GM20000 (cell line): Measurements from ENCODE around the gene NEGR1.

ENCODE experiments used
- DNase-seq: peaks from one replicate; pipeline ENCODE4 v3.0.0; 2012; ENCODE audit warnings: low spot score
- CTCF ChIP-seq: IDR thresholded peaks from 2 replicates; pipeline ENCODE4 v1.5.1; 2012; ENCODE audit warnings: mild to moderate bottlenecking, control low read depth; ENCODE audit errors: extremely low read depth, missing control alignments

The NEGR1 gene

GRCh38 chr1:71655604-71656003 lies 626.7 kb downstream of the NEGR1 start:
- no peak for TF ChIP-seq CTCF

GRCh38 chr1:71653952-71654351 lies 628.4 kb downstream of the NEGR1 start:
- no peak for DNase-seq
- no peak for TF ChIP-seq CTCF

More at GRCh38 chr1:71655604-71656003, 626.7 kb downstream of the NEGR1 start:
- no peak for DNase-seq

GRCh38 chr1:71651214-71651613 lies 631.1 kb downstream of the NEGR1 start:
- TF ChIP-seq CTCF: no peak
- DNase-seq: no peak

GRCh38 chr1:71650119-71650518 lies 632.2 kb downstream of the NEGR1 start:
- DNase-seq: no peak
- TF ChIP-seq CTCF: no peak

GRCh38 chr1:71649608-71650007 lies 632.7 kb downstream of the NEGR1 start:
- no peak for DNase-seq

GRCh38 chr1:71647513-71648300 lies 634.6 kb downstream of the NEGR1 start:
- TF ChIP-seq CTCF: no peak

More at GRCh38 chr1:71649608-71650007, 632.7 kb downstream of the NEGR1 start:
- no peak for TF ChIP-seq CTCF

GRCh38 chr1:71645015-71645414 lies 637.3 kb downstream of the NEGR1 start:
- DNase-seq: no peak
- no peak for TF ChIP-seq CTCF

More at GRCh38 chr1:71647513-71648300, 634.6 kb downstream of the NEGR1 start:
- no peak for DNase-seq
